Astrocyte of the hippocampus (primary cell): ENCODE results near the gene RAB17.
"Not testable (repeated sequence)": the region's sequence is repeated elsewhere in the genome, so short reads cannot be mapped to it uniquely, and the experiment has no call there.

Source experiments
- DNase-seq: peaks from one replicate; pipeline ENCODE4 v3.0.0; 2011; ENCODE audit warnings: low read depth, low spot score

RAB17 gene

DNA sequence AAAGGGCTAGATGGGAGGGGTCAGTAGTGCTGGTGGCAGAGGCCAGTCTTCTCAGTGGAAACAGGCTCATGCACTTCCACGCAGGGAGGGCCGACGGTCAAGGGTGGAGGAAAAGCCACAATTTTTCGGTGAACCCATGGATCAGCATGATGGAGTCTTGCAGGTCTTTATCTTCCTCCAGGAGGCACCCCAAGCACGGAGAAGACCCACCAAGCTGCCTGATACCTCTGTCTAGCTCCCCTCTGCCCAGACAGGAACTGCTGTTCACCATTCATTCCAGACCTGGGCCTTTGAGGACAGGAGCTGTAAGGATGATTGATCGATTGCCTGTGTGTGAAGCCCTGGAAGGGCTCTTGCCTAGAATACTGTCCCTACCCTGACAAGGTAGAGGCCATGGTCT is 34.0 kb upstream of the RAB17 start:
- DNase-seq, result no peak

- DNase-seq, result no peak
Observed at GRCh38 chr2:237623428-237624403, 33.2 kb upstream of the RAB17 start.

- no peak for DNase-seq
Observed at GRCh38 chr2:237618449-237618848, 27.9 kb upstream of the RAB17 start.

DNA sequence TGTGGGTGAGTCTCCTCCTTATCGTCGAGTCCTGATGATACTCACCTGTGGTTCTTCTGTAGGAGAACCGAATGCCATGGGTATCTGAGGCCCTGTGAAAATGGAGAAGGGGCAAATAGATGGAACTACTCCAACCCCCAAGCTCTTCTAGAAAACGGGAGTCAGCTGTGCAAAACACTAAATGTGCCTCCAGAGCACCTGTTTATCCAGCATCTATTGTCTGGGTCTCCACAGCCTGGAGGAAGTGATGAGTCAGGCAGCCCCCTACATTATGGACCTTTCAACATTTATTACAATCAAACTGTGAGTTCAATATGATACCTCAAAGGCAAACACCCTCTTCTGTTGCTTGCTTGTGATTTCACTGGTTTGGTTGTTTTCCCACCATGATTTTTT is 27.1 kb upstream of the RAB17 start:
- DNase-seq, result no peak

DNA sequence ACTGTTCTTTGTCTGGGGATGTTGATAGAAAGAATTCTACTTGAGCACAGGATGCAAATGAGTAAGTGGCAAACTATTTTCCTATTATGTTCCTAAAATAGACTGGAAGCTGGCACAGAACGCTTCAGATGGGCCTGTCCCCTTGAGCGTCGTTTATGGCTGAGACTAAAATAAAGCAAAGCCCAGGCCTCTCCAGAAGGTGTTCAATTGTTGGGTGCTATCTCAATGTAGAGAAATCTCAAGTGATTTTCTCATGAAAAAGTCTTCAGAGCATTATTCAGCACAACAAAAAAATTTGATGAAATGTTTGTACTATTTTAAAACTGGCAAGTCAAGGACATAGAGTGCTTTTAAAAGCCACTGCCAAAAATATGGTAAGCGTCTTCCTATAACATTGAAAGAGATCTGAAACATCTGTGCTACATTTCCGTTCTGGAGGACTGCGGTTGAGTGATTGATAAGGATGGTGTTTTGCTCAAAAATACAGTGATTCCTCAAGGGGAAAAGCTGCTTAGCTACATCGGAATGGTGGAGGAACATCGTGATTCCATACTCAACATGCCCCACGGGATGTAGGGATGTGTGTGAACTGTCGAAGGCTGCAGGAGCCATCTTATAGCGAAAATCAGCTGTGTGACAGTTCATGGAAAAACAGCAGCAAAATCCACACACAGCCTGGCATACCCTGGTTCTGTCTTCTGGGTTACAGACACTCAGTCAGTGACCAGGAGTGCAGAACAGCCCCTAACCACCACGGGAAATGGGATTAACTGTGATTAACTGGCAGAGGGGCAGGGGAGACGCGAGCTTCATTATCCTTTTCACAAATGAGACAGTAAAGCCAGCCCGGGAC is 26.4 kb upstream of the RAB17 start:
- DNase-seq, result peak; percentile 75

- no peak for DNase-seq
Observed at GRCh38 chr2:237616373-237616733, 25.8 kb upstream of the RAB17 start.

GRCh38 chr2:237615631-237616249 is 25.2 kb upstream of the RAB17 start:
- no peak for DNase-seq

DNA sequence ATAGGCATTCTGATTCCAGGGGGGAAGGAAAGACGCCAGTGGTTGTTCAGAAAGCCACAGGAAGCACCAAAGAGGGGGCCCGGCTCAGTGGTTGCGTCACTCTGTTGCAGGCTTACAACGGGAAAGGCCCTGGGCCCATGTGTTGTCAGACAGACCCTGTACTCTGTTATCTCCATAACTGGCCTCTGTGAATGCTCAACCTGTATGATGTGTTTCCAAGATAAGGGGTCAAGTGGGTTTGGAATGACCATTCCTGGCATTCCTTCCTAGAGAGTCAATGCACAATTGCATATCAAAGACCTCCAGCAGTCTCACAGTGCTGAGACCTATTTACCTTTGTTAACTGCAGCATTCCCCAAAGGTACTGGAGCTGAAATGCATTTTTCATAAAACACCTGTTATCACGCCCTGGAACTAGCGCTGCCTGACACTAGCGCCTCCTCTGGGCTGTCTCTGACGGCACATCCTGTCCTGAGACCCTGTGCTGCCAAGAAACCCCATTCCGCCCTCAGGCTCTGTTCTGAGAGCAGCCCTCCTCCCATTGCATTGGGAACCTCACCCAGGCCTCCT is 23.7 kb upstream of the RAB17 start:
- peak; percentile 86 for DNase-seq

DNA sequence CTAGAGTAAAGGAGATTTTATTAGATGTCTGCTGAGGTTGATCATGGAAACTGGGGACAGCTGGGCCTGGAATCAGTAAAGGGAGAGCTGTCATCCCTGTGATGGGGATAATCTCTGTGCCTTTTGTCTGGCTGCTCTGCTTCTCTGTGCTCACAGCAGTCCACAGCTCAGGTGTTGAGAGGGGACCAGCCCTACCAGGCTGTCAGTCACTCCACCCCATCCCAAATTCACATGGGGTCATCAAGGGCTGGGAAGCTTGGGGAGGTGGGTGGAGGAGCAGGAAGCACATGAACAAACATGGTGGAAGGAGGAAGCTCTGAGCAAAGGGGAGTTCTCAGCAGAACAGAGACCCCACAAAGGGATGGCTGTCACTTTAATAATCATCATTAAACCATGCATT is 23.1 kb upstream of the RAB17 start:
- no peak for DNase-seq

DNA sequence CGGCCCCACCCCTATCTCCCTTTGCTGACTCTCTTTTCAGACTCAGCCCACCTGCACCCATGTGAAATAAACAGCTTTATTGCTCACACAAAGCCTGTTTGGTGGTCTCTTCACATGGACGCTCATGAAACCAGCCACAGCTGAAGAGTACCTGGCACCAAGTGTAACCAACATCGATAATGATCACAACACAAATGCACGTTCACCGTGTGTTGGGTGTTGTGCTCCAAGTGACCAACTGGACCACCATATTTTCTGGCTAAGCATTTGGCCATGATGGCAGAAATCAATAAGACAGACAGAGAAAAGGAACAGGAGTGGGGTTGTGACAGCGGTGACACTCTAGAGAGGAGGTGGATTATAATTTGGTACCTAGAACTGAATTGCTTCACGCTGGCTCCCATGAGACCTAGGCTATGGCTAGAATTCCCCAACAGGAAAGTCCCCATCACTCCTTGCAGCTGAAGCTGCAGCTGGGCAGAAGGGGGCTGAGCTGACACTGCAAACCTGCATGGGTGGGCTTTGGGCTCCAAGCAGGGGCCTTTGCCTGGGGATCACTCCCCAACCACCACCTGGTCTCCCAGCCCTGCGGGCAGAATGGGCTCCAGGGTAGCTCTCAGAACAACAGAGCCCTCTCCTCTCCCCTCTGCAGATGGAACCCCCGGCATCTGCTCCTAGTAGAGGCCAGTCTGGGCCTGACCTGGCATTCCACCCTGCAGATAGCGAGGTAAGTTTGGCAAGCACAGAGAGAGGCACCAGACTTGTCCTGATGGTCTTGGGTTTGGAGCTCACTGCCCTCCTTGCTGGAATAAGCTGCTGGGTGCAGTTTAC is 22.2 kb upstream of the RAB17 start:
- DNase-seq, result no peak

DNA sequence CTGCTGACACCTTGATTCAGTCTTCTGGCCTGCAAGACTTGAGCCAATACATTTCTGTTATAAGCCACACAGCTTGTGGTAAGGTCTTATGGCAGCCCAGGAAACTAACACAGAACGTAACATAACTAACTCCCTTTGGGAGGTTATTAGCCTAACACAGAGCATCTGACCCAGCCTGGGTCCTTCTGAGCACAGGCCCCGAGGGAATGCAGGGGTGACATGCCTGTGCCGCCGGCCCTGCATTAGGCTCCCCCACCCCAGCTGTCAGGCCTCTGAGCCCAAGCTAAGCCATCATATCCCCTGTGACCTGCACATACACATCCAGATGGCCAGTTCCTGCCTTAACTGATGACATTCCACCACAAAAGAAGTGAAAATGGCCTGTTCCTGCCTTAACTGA is 16.0 kb upstream of the RAB17 start:
- not testable (repeated sequence) for DNase-seq

- DNase-seq, result no peak
Observed at GRCh38 chr2:237604960-237605359, 14.4 kb upstream of the RAB17 start.

DNA sequence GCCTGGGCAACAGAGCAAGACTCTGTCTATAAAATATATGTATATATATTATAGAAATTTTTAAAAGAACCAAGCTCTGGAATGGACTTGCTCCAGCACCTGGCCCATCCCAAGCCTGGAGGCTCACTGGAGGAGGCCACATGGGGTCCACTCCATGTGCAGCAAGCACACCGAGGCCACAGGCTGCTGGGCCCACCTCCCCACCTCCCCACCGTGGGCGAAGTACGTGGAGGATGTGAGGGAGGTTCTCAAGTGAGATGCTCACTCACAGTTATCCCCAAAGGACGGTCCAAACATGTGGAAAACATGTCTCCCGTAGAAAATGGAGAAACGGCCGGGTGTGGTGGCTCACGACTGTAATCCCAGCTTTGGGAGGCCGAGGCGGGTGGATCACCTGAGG is 13.9 kb upstream of the RAB17 start:
- no peak for DNase-seq

DNA sequence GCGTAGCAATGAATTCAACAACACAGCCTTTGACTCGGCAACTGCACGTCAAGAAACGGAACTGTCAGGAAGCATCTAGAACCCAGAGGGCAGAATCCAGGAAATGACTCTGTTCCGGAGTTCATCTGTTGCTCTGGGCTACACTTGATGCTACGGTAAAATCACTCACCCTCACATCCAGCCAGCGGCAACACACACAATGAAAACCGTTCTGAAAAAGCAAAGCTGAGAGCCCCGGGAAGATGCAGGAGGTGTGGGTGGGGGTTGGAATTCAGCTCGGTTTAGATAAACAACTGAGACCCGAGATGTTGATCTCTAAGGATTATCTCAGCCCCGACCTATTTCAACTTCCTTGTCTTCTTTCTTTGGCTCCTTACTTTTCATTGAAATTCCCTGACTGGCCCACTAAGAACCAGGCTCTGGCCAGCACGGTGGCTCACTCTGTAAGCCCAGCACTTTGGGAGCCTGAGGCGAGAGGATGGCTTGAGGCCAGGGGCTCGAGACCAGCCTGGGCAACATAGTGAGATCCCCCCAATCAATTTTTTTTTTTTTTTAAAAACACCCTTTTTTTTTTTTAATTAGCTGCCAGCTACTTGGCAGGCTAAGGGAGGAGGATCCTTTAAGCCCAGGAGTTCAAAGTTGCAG is 13.3 kb upstream of the RAB17 start:
- DNase-seq, result peak; percentile 42

GRCh38 chr2:237603049-237603717 is 12.6 kb upstream of the RAB17 start:
- no peak for DNase-seq

DNA sequence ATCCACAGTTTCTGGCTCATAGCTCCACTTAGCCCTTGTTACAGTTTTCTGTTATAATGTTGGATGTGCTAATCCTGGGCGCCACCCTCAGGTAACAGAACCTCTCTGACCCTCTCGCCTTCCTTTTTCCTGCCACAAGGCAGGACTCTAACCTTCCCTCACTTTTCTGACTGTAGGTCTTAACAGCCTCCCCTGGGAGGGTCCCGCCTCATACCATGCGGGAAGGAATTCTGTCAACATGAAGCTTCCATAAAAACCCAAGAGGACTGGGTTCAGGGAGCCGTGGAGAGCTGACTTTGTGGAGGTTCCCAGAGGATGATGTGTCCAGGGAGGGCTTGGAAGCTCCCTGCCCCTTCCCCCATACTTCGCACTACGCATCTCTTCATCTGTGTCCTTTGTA is 11.9 kb upstream of the RAB17 start:
- no peak for DNase-seq

DNA sequence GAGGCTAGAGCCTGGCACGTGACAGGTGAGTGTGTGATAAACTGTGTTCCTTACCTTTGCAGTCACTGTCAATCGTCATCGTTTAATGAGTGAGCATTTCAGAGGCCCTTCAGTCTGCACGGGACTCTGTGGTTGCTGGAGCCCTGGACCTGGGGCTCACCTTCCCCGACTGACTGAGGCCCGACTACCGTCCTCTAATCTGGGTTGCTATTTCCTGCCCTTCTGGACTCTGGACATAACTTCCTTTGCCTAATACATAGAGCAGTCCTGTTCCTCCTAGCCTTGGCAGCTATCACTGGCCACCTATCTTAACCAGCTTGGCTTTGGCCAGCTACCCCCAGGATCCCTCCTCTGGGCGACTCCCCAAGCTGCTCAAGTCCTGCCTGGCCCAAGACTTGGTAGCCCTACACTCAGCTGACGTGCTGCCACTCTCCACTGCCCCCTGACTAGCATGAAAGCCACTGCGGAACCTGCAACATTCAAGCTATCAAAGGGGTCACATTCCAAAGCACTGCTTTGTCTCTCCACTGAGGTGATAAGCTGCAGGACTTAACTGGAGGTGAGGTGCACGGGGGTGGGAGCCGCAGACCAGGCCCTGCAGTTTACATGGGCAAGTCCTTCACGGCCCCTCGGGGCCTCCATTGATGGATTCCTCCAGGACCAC is 11.1 kb upstream of the RAB17 start:
- DNase-seq, result no peak

- no peak for DNase-seq
Observed at GRCh38 chr2:237600205-237600846, 9.8 kb upstream of the RAB17 start.
